ENCODE data around the gene SFRP4. TPM values are rescaled to one million over a fixed set of nuclear protein-coding genes. Genes with fewer than 3 reads are reported as not detected.

SFRP4 gene
- total RNA-seq, 1 experiment from 2014 or later: 0.46 TPM

Other genes starting within 250 kb of the SFRP4 start
- not detected in 2 replicates for gene GPR141, start 233.1 kb downstream of the SFRP4 start, total RNA-seq (2014; rRNA removed)
- gene NME8, start 68.2 kb downstream of the SFRP4 start, total RNA-seq (2014; rRNA removed): not detected in 2 replicates
- gene EPDR1, start 3.8 kb upstream of the SFRP4 start, total RNA-seq (2014; rRNA removed): 99.6 and 105 TPM in 2 replicates